B cell (primary cell): Measurements from ENCODE around the gene KIF16B.

Source experiments
- EZH2 ChIP-seq: IDR thresholded peaks from 2 replicates; pipeline ENCODE4 v1.6.1; 2012; ENCODE audit warnings: borderline replicate concordance, low read depth, mild to moderate bottlenecking, moderate library complexity, low read length; ENCODE audit not compliant: insufficient read depth, poor library complexity, severe bottlenecking
- TF ChIP-seq, protein P1 (sequence below): fragments of 200-600 bp; IDR thresholded peaks from one replicate; pipeline ENCODE4 v1.8.0; 2022; ENCODE audit warnings: antibody characterized with exemption, mild to moderate bottlenecking

DNA sequence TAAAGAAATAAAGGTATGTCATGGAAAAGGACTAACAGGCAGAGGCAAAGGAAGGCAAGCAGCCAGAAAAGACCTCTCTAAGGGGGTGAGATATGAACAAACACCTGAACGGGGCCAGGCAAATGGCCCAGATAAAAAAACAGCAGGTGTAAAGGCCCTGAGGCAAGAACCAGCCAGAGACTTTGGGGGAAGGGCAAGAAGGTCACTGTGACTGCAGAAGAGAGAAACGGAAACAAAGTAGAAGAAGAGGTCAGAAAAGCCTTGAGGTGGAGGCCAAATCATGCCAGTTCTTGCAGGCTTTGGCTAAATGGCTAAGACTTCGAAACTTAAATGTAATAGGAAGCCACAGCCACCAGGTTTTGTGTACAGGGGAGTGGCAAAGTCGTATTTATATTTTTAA, 30.8 kb downstream of the KIF16B start:
- TF ChIP-seq, protein P1, sequence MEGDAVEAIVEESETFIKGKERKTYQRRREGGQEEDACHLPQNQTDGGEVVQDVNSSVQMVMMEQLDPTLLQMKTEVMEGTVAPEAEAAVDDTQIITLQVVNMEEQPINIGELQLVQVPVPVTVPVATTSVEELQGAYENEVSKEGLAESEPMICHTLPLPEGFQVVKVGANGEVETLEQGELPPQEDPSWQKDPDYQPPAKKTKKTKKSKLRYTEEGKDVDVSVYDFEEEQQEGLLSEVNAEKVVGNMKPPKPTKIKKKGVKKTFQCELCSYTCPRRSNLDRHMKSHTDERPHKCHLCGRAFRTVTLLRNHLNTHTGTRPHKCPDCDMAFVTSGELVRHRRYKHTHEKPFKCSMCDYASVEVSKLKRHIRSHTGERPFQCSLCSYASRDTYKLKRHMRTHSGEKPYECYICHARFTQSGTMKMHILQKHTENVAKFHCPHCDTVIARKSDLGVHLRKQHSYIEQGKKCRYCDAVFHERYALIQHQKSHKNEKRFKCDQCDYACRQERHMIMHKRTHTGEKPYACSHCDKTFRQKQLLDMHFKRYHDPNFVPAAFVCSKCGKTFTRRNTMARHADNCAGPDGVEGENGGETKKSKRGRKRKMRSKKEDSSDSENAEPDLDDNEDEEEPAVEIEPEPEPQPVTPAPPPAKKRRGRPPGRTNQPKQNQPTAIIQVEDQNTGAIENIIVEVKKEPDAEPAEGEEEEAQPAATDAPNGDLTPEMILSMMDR: no peak
- no peak for TF ChIP-seq EZH2
